Caki2 (cell line): ENCODE data around the gene E2F8. TPM values are rescaled to one million over a fixed set of nuclear protein-coding genes. Genes with fewer than 3 reads are reported as not detected.
A peak's percentile ranks its signal among the peaks of the same experiment; 100 is the strongest.
"Not testable (repeated sequence)": the region's sequence is repeated elsewhere in the genome, so short reads cannot be mapped to it uniquely, and the experiment has no call there.

ENCODE experiments used
- DNase-seq: peaks from one replicate; pipeline ENCODE4 v3.0.0-alpha.2; 2015; ENCODE audit warnings: low read depth
- in situ Hi-C: cut with HindIII; loops from 2 replicates; pipeline ENCODE4 v1.10.0; 2016; ENCODE audit warnings: low sequenced_read_pairs, low pct_unique_long_range_greater_than_20kb, mixed read lengths
- total RNA-seq: library from RNA; depleted of rRNA; stranded (reverse); fragments of >200 nt; shearing (Covaris generic); gene quantifications from 2 replicates; pipeline ENCODE4 v1.2.3, GENCODE V29; 2014; ENCODE audit warnings: low replicate concordance; rRNA removed

E2F8 gene
- total RNA-seq = 1.2 and 2.2 TPM in 2 replicates

GRCh38 chr11:19240420-19241259 lies at the start of gene E2F8:
Gene E2F8 (minus strand): TSS chr11:19240945. CDS start chr11:19240121, 824 bp downstream.
- in situ Hi-C loops = no loop called here
- peak; percentile 91 for DNase-seq

GRCh38 chr11:19290356-19290755 lies 49.6 kb upstream of the E2F8 start:
- DNase-seq = no peak
- in situ Hi-C loops = no loop called here

DNA sequence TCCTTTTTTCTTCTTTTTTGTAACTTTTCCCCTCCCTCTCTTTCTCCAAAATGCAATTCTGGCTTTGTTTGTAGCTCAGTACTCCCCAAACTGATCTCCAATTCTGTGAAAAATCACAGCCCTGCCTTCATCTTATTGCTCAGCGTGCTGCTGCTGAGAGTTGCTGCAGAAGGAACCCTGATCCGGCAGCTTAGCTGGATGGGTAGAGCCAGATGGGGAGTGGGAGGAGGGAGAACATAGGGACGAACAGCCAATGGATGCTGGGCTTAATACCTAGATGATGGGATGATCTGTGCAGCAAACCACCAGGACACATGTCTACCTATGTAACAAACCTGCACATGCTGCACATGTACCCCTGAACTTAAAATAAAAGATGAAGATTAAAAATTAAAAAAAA lies 47.5 kb upstream of the E2F8 start:
- in situ Hi-C loops = no loop called here
- DNase-seq = no peak

GRCh38 chr11:19286411-19286810 lies 45.7 kb upstream of the E2F8 start:
- in situ Hi-C loops = no loop called here
- DNase-seq = no peak

GRCh38 chr11:19284881-19285280 lies 44.1 kb upstream of the E2F8 start:
- in situ Hi-C loops = no loop called here
- no peak for DNase-seq

- no peak for DNase-seq
- in situ Hi-C loops = no loop called here
These were observed 43.2 kb upstream of the E2F8 start for GRCh38 chr11:19283991-19284390.

GRCh38 chr11:19281555-19281954 lies 40.8 kb upstream of the E2F8 start:
- in situ Hi-C loops = no loop called here
- DNase-seq = no peak

DNA sequence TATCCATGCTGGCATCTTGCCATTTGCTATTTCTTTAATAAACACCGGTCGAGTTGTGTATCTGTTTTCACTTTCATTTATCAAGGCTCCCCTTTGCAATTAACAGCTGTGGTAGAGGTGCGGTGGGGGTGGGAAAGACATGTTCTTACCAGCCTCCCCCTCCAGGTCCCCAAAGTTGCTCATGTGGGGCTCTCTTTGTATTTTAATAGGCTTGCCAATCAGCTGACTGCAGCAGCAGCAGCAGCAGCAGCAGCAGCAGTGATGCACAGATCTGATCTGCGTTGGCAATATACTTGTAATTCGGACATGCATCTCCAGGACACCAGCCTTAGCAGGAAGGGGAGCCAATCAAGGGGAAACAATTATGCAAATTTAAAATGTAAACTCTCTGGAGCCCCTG lies 40.3 kb upstream of the E2F8 start:
- DNase-seq = no peak
- in situ Hi-C loops = no loop called here

DNA sequence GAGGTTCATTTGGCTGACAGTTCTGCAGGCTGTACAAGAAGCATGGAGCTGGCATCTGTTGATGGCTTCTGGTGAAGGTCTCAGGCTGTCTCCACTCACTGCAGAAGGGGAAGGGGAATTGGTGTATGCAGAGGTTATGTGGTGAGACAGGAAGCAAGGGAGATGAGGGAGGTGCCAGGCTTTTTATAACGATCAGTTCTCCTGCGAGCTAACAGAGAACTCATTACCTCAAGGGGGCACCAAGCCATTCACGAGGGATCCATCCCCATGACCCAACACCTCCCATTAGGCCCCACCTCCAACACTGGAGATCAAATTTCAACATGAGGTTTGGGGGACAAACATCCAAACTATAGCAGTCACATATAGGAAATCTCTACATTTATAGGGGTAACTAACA lies 38.7 kb upstream of the E2F8 start:
- no peak for DNase-seq
- in situ Hi-C loops = no loop called here

- DNase-seq = peak; percentile 71
- in situ Hi-C loops = no loop called here
These were observed 36.4 kb upstream of the E2F8 start for GRCh38 chr11:19276859-19277808.

- in situ Hi-C loops = no loop called here
- DNase-seq = peak; percentile 16
These were observed 34.8 kb upstream of the E2F8 start for GRCh38 chr11:19275496-19275895.

DNA sequence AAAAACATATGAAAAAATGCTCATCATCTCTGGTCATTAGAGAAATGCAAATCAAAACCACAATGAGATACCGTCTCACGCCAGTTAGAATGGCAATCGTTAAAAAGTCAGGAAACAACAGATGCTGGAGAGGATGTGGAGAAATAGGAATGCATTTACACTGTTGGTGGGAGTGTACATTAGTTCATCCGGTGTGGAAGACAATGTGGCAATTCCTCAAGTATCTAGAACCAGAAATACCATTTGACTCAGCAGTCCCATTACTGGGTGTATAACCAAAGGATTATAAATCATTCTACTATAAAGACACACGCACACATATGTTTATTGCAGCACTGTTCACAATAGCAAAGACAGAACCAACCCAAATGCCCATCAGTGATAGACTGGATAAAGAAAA lies 32.5 kb upstream of the E2F8 start:
- DNase-seq, in situ Hi-C loops: not testable (repeated sequence)

DNA sequence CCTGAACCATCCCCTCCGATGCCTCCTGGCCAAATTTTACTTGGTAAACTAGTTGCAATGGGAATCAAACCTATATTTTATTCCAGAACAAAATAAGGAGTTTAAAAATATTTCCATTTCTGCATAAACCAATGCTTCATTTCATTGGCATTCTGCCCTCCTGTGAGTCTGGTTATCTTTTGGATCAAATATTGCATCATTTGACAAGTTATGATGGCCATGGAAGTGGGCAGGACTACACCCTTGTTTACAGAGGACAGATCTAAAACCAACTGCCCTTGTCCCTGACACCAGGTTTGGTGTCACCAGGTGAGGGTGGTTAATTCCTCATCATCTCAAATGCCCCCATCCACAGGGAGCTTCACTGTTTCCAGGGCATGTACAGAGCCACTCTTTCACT lies 28.2 kb upstream of the E2F8 start:
- in situ Hi-C loops = no loop called here
- no peak for DNase-seq

DNA sequence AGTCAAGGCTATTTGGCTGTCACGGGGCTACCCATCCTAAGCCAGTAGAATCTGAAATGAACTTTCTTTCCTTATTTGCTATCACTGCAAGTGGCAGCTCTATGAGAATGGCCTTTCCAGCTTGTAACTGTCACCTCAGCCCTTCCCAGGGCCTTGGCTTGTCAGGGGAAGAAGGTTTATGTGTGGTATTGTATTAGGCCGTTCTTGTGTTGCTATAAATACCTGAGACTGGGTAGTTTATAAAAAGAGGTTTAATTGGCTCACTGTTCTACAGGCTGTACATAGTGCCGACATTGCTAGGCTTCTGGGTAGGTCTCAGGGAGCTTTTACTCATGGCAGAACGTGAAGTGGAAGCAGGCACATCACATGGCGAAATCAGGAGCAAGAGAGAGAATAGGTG lies 26.8 kb upstream of the E2F8 start:
- no peak for DNase-seq
- in situ Hi-C loops = no loop called here

GRCh38 chr11:19263333-19263732 lies 22.6 kb upstream of the E2F8 start:
- in situ Hi-C loops = no loop called here
- DNase-seq = no peak

GRCh38 chr11:19259487-19260345 lies 19.0 kb upstream of the E2F8 start:
- DNase-seq = peak; percentile 41
- in situ Hi-C loops = no loop called here

DNA sequence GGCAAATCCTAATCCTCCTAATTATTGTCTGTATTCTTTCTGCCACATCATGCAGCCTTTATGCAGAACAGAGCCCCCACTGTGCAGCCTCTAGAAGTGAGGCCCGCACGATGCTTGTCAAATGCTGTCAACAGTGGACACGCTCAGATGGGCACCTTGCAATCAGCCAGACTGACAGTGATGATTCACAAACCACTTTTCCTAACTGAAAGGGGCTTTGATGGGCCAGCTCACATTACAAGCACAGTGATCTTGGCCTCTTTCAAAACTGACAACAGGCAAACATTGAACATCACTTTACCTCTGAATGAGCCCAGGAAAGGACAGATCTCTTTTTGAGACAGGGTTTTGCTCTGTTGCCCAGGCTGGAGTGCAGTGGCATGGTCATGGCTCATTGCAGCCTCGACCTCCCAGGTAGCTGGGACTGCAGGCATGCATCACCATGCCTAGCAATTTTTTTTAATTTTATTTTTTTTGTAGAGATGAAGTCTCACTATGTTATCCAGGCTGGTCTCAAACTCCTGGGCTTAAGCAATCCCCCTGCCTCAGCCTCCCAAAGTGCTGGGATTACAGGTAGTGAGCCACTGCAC lies 18.0 kb upstream of the E2F8 start:
- in situ Hi-C loops = no loop called here
- peak; percentile 79 for DNase-seq

DNA sequence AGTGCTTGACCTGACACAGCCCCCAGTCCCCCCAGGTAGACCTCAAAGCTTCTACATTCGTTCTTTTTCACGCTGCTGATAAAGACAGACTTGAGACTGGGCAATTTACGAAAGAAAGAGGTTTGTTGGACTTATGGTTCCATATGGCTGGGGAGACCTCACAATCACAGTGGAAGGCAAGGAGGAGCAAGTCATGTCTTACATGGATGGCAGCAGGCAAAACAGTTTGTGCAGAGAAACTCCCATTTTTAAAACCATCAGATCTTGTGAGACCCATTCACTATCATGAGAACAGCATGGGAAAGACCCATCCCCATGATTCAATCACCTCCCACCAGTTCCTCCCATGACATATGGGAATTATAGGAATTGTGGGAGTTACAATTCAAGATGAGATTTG lies 13.7 kb upstream of the E2F8 start:
- DNase-seq, in situ Hi-C loops: not testable (repeated sequence)
